Activated naive CD4-positive, alpha-beta T cell treated with anti-CD3 and anti-CD28 coated beads, Interleukin-2, amount 50 U/mL, for 72 hours (primary cell): Measurements from ENCODE around the gene MRE11. TPM values are rescaled to one million over a fixed set of nuclear protein-coding genes. Genes with fewer than 3 reads are reported as not detected.
"Not testable (repeated sequence)": the region's sequence is repeated elsewhere in the genome, so short reads cannot be mapped to it uniquely, and the experiment has no call there.

ENCODE experiments used
- ATAC-seq, 2 donors: fragments of 150-1000 bp; cut with Tn5 transposase; 2 replicates each; pipeline ENCODE4 v1.10.0; 2021; ENCODE audit warnings: mild to moderate bottlenecking in 2 of 2, moderate library complexity in 2 of 2
- DNase-seq, 2 donors: peaks; one replicate each; pipeline ENCODE4 v3.0.0; 2021 to 2022; ENCODE audit warnings: low spot score in 2 of 2
- H3K27ac Mint-ChIP-seq, 2 donors: one replicate each; pipeline ENCODE4 v1.8.0; 2022; ENCODE audit warnings: mild to moderate bottlenecking in 2 of 2, mixed read lengths in 2 of 2
- H3K36me3 Mint-ChIP-seq, 2 donors: one replicate each; pipeline ENCODE4 v1.8.0; 2022; ENCODE audit warnings: mixed read lengths in 2 of 2
- H3K9me3 Mint-ChIP-seq, 2 donors: one replicate each; pipeline ENCODE4 v1.8.0; 2022; ENCODE audit warnings: mixed read lengths in 2 of 2
- total RNA-seq, 2 donors: library from RNA; stranded (reverse); gene quantifications; one replicate each; pipeline ENCODE4 v1.2.3, GENCODE V29; 2022

The MRE11 gene
- total RNA-seq, 2 donors from 2014 or later, result 50.7 to 53.1 TPM

DNA sequence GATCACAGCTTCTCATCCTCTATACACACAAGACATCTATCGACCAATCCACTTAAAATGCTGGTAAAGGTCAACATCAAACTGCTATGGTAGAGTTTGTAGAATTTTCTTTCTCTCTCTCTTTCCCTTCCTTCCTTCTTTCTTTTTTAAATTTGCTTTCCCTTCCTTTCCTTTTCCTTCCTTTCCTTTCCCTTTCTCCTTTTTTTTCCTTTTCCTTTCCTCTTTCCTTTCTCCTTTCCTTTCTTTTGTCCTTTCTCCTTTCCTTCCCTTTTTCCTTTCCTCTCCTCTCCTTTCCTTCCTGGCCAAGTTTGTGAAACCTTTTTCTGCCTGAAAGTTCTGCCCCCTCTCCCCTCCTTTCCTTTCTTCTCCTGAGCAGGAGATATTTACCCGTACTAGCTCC is 21.8 kb upstream of the MRE11 start:
- DNase-seq (no peak), ATAC-seq (no peak)
- no peak overlapping the region for H3K27ac Mint-ChIP-seq
- no peaks in the 10 kb centered on the region for H3K36me3 Mint-ChIP-seq
- H3K9me3 Mint-ChIP-seq, result no peaks in the 10 kb centered on the region

DNA sequence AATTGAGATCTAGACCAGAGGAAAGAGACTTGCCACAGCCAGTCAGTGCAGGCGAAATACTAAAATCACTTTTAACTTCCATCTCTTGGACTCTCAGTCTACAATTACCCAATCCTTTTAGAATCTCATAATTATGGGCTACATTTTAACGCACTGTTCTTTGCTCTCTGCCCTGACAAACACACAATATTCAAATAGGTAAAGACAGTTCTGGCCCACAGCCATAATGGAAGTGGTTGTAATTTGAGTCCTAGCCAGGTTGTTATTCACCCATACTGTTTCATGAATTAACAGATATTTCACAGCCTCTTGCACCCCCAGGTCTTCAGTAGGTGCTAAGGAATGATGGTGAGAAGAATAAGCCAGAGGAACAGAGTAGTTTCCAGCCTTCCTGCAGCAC is 19.4 kb upstream of the MRE11 start:
- ATAC-seq, result peak in 1 of 2 donors; percentile 20
- H3K9me3 Mint-ChIP-seq, result no peaks in the 10 kb centered on the region
- H3K27ac Mint-ChIP-seq, result no peak overlapping the region
- DNase-seq, result no peak
- H3K36me3 Mint-ChIP-seq, result no peaks in the 10 kb centered on the region

DNA sequence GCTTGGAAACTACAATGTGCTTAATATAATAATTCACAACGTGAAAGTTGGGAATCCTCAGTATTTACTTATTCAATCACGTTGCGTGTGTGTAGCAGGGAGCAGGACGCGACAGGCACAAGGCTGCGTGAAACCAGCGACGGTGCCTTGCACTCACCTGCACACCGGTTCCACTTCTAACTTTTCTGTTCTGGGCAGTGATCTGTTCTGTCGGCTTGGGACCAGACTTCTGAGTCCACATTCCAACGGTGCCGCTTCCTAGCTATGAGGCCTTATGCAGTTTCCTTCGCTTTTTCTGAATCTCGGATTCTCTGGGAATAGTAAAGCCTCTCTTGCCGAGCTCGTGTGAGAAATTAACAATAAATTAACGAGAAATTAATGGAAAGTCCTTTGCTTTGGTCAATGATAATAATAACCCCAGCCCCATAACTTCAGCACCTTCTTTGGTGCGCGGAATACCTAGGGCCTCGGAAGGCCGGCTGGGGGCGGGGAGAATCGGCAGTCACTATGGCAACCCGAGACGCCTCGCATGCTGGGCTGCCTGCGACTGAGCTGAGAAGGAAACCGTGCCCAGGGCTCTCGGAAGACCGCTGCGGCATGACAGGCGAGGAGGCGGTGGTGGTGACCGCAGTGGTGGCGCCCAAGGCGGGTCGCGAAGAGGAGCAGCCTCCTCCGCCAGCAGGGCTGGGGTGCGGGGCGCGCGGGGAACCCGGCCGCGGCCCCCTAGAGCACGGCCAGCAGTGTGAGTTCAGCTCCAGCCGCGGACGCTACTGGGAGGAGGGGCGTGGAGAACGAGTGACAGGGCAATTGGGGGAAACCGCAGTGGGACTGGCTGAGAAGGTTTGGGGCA is 18.5 kb upstream of the MRE11 start, which contains the start of gene C11orf97:
Gene C11orf97 (plus strand): TSS at position 530 of the 850 bp plus-strand sequence. CDS start 68 bp downstream, at position 598.
- DNase-seq (peak in 1 of 2 donors; percentile 44), ATAC-seq (peak; percentile 88)
- Mint-ChIP-seq H3K9me3 (no peaks in the 10 kb centered on the region), H3K36me3 (no peaks in the 10 kb centered on the region), H3K27ac (no peak within 1 kb of the TSS)

DNA sequence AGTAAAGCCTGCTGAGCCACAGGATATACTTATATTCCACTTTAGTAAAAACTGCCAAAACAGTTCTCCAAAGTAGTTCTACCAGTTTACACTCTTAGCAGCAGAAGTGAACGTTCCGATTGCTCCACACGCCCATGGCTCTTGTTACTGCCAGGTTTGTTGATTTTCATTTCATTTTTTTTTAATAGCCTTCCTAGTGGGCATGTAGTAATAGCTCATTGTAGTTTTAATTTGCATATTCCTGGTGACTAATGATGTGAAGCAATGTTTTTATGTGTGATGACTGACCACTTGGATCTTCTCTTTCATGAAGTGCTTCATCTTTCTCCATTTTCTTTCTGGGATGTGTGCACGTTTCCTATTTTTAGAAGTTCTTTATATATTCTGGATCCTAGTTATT is 13.8 kb upstream of the MRE11 start:
- DNase-seq (no peak), ATAC-seq (no peak)
- Mint-ChIP-seq H3K36me3 (no peaks in the 10 kb centered on the region), H3K9me3 (no peaks in the 10 kb centered on the region), H3K27ac (no peak overlapping the region)

DNA sequence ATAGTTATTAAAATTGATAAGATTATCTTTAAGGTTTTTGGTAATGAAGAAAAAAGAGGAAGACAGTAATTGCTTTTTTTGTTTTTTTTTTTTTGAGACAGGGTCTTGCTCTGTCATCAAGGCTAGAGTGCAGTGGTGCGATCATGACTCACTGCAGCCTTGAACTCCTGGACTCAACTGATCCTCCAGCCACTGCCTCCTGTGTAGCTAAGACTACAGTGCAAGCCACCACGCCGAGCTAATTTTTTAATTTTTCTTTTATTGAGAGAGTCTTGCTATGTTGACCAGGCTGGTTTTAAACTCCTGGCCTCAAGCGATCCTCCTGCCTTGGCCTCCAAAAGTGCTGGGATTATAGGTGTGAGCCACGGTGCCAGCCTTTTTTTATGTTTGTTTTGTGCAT is 12.9 kb upstream of the MRE11 start:
- not testable (repeated sequence) for H3K36me3 Mint-ChIP-seq

DNA sequence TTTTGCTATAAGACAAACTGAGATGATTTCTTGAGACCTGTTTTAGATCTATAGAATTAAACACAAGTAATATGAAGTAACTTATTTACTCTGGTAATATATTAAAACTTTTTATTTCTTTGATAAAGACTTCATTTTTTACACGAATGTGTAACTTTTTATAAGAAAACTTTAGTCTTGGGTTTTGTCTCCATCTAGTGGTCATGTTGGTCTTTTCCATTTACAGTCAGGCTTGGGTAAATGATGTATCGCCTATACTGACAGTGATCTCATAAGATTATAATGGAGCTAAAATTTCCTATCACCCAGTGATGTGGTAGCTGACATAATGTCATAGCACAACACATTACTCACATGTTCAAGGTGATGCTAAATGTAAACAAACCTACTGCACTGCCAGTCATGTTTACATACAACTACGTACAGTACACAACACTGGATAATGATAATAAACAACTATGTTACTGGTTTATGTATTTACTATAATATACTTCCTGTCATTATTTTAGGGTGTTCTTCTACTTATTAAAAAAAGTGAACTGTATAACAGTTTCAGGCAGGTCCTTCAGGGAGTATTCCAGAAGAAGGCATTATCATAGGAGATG is 11.1 kb upstream of the MRE11 start:
- ATAC-seq (peak; percentile 57 to 73), DNase-seq (no peak)
- Mint-ChIP-seq H3K9me3 (no peaks in the 10 kb centered on the region), H3K27ac (no peak overlapping the region), H3K36me3 (no peaks in the 10 kb centered on the region)

More for the DNA sequence above, 12.9 kb upstream of the MRE11 start:
- not testable (repeated sequence) for H3K9me3 Mint-ChIP-seq, DNase-seq, ATAC-seq, H3K27ac Mint-ChIP-seq

DNA sequence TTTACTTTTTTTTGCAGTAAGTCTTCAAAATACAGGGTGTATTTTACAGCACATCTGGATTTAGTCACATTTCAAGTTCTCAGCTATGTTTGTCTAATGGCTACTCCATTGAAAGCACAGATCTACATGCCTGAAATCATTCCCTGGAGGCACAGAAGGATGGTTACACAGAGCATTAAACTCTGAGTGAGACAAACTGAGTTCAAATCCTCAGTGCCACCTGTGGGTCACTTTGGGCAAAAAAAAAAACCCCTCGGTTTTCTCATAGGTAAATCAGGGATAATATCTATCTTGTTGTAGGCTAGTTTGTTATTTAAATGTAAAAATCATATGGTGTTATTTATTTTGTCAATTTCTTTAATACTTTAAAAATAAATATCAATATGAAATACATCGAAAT is 7.9 kb upstream of the MRE11 start:
- Mint-ChIP-seq H3K27ac (no peak overlapping the region), H3K36me3 (no peaks in the 10 kb centered on the region), H3K9me3 (no peaks in the 10 kb centered on the region)
- DNase-seq, result no peak
- no peak for ATAC-seq

DNA sequence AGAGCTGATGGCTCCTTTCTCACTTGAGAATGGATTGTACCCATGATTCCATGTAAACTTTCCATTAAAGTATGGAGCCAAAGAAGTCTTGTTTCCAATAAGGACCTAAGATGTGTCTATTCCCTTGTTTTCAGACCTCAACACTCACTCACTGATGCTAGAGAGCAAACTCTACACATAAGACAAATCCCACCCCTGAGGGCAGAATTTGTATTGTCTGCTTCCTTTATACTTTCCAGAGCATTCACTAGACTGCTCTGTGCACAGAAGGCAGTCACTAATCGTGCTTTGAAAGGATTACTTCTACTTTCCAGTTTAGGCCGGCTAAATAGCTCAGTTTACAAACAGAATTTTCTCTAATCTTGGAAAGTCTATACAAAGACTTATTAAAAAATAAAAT is 6.5 kb upstream of the MRE11 start:
- Mint-ChIP-seq H3K36me3 (no peaks in the 10 kb centered on the region), H3K9me3 (no peaks in the 10 kb centered on the region), H3K27ac (no peak overlapping the region)
- ATAC-seq, result no peak
- no peak for DNase-seq

DNA sequence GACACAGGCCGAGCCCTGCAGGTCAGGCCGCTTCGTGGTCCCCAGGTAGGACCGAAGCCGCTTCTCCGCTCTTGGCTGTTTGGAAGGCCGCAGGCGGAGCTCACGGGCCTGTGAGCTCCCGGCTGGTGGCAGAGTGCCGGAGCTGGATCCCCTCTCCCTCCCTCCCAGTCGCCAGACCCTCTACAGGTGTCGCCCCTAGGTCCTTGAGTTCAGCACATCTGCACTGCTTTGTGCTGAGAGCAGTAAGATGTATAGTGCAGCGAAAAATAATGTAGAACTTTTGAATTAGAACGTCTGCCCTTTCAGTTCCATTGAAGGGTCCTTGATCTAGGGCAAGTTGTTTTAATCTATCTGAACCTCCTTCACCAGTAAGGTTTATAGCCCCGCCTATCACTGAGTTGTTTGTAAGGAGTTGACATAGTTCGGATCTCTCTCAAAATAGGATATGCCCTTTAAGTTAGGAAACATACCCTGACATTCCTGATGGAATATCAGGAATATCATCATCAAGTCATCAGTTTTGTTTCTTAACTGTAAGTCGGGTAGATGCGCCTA is 559 bp upstream of the MRE11 start:
- DNase-seq (no peak), ATAC-seq (peak; percentile 63 to 78)
- Mint-ChIP-seq H3K27ac (peak overlapping the region; percentile 98 to 99), H3K9me3 (no peaks in the 10 kb centered on the region), H3K36me3 (peaks cover 13 to 29% of the 10 kb centered on the region in 2 donors)

DNA sequence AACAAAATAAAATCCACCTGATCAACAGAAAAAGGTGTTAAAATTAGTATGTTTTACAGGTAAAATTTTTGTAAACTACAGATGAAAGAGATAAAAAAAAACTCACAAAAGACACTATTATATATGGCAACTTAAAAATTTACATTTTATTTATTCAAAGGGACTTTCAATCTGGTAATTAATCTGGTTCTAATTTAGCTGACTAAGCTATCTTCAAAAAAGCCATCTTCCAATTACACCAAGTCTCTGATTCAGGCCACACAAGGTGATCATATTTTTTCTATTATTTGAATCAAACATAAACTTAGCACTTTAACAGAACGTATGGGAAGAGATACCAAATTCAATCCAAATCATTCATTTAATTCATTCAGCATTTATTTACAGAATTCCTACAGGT is 7.6 kb downstream of the MRE11 start:
- H3K9me3 Mint-ChIP-seq, result no peaks in the 10 kb centered on the region
- DNase-seq (no peak), ATAC-seq (no peak)
- no peak overlapping the region for H3K27ac Mint-ChIP-seq
- H3K36me3 Mint-ChIP-seq, result peaks cover 21 to 55% of the 10 kb centered on the region in 2 donors

DNA sequence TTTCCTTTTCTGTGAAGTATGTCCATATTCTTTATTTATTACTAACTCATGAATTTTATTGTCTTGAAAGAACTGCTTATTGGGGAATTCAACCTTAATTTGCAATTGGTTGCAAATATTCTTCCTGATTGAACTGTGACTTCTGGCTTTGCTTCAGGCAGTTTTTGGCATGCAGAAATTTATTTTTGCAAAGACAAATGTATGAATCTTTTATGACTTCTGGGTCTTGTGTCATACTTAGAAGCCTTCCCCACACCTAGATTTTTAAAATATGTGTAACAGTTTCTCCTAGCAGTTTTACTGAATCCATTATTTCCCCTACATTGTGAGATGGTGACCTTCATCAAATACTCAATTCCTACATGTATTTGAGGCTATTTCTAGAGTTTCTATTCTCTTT is 12.3 kb downstream of the MRE11 start:
- H3K9me3 Mint-ChIP-seq, result no peaks in the 10 kb centered on the region
- peaks cover 13 to 22% of the 10 kb centered on the region in 2 donors for H3K36me3 Mint-ChIP-seq
- DNase-seq, result no peak
- H3K27ac Mint-ChIP-seq, result no peak overlapping the region
- no peak for ATAC-seq

DNA sequence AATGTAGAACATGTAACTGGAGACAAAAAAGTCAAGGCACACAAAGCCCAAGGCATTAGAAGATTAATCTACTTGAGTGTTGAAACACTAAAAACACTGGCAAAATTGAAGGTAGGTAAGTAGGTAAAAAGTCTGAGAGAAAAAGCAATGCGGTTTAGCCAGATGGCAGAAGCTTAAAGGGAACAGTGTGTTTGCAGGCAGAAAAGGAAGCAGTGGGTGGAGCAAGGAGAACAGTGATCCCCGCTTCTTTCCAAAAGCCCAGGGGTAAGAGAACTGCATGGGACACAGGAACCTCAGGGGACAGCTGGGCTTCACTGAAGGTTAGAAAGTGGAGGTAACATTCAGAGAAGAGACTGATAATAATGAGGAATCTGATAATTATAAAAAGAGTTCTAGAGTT is 16.0 kb downstream of the MRE11 start:
- H3K36me3 Mint-ChIP-seq, result peaks cover 15 to 22% of the 10 kb centered on the region in 2 donors
- DNase-seq (no peak), ATAC-seq (no peak)
- no peaks in the 10 kb centered on the region for H3K9me3 Mint-ChIP-seq
- no peak overlapping the region for H3K27ac Mint-ChIP-seq

DNA sequence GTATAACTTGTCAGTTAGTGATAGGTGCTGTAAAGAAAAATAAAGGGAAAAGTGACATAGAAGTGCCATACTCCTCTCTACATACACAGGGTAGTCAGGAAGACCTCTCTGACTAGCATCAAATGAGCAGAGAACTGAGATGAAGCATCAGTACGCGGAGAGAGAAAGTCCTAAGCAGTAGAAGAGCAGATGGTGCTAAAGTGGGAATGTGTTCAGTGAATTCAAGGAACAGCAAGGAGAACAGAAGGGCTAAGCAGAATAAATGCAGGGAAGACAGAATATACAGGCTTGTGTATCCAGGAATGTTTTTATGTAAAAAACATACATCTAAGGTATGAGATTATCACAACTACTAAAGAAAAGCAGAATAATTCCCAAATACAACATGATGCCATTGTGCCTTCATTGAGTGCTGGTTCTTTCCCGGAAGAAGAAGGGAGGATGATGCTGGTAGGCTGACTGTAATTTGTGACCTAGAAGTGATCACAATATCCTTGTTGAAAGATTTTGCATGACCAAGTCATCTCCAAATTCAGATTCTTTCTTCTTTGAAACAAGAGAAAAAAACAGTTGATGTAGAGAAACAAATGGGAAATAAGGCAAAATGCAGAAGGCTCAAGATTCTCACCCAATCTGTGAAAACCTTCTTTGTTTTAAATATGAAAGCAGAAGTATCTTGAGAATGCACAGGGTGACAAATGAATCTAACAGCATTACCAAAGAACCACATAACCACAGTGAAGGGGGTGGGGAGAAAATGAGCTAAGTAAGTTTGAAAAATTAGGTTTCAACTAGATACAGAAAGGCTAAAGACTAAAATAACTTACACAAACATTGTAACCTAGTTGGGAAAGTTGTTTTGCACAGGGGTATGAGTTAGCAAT is 20.5 kb downstream of the MRE11 start:
- peaks cover 19 to 20% of the 10 kb centered on the region in 2 donors for H3K36me3 Mint-ChIP-seq
- ATAC-seq (peak; percentile 45 to 79), DNase-seq (no peak)
- no peaks in the 10 kb centered on the region for H3K9me3 Mint-ChIP-seq
- H3K27ac Mint-ChIP-seq, result peak overlapping the region in 1 of 2 donors; percentile 11

DNA sequence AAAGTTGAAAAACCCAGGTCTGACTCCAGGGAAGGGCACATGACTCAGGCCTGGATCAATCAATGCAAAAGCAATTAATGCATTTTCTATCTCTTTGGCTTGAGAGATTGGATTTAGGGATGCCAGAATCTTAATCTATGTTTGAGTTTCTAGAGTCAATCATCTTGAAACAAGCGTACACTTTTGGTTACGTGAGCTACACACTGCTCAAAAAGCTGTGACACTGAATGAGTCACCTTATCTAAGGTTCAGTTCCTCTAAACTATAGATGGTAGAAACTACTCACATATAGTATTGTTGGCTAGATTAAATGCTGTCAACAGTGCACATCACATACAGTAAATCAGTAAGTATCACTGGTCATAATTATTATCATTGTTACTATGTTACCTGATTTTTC is 24.2 kb downstream of the MRE11 start:
- DNase-seq (no peak), ATAC-seq (peak; percentile 58 to 91)
- Mint-ChIP-seq H3K27ac (peak overlapping the region in 1 of 2 donors; percentile 87), H3K9me3 (peaks cover 0 to 3% of the 10 kb centered on the region in 2 donors), H3K36me3 (peaks cover 34 to 40% of the 10 kb centered on the region in 2 donors)

DNA sequence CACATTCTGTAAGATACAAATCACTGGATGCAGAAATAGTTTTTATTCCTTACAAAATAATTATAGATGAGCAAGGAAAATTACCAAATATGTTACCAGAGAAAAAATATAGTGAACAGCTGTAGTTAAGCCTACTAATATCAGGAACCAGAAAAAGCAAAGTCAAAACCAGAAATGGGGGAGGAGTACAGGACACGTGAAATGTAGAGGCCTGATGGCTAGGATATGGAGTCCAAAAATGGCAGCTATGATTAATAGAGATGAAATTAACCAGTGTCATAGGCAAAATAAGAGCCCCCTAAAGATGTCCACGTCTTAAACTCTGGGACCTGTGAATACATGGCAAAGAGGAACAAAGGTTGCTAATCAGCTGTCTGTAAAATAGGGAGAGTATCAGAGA is 34.1 kb downstream of the MRE11 start:
- ATAC-seq (no peak), DNase-seq (no peak)
- peak overlapping the region in 1 of 2 donors; percentile 62 for H3K27ac Mint-ChIP-seq
- H3K36me3 Mint-ChIP-seq, result peaks cover 33 to 34% of the 10 kb centered on the region in 2 donors
- peaks cover 0 to 2% of the 10 kb centered on the region in 2 donors for H3K9me3 Mint-ChIP-seq
